PC-3 (cell line): ENCODE data around the gene ZFP36L1. TPM values are rescaled to one million over a fixed set of nuclear protein-coding genes. Genes with fewer than 3 reads are reported as not detected.

Experiments used
- ATAC-seq: fragments of 200-7000 bp; cut with Tn5 transposase; 2 replicates; pipeline ENCODE4 v1.9.1; 2020; ENCODE audit warnings: mild to moderate bottlenecking, moderate library complexity
- BruUV-seq: library from RNA; stranded (reverse); fragments of 400-500 nt; replicated peaks from 2 replicates; lab custom pipeline; 2021; lab: Mats Ljungman, UMichigan
- CTCF ChIA-PET: fragments of 300-600 bp; sonication (Branson Sonifier 250); formaldehyde crosslinking; loops from one replicate; lab custom pipeline; 2022; ENCODE audit warnings: antibody characterized with exemption; lab: Charles Lee
- POLR2A ChIA-PET: fragments of 300-600 bp; sonication (Branson Sonifier 250); formaldehyde crosslinking; loops from one replicate; lab custom pipeline; 2022; ENCODE audit warnings: antibody characterized with exemption; ENCODE audit not compliant: unreplicated experiment; lab: Charles Lee
- DNase-seq: peaks from one replicate; pipeline ENCODE4 v3.0.0-alpha.2; 2015
- H2AFZ ChIP-seq: fragments of 300-600 bp; sonication (generic); 2 replicates; pipeline ENCODE4 v1.6.0; 2016; ENCODE audit warnings: antibody characterized with exemption, low read length
- H3F3A ChIP-seq: fragments of 300-600 bp; sonication (generic); one replicate; pipeline ENCODE4 v1.6.0; 2017; ENCODE audit warnings: antibody characterized with exemption, low read length, control low read depth, mild to moderate bottlenecking; ENCODE audit not compliant: unreplicated experiment
- H3K27ac ChIP-seq: fragments of 300-600 bp; sonication (generic); 2 replicates; pipeline ENCODE4 v1.5.1; 2016; ENCODE audit warnings: mild to moderate bottlenecking, low read length
- H3K27me3 ChIP-seq: fragments of 300-600 bp; sonication (generic); 2 replicates; pipeline ENCODE4 v1.6.1; 2016; ENCODE audit warnings: low read length, mixed read lengths
- H3K36me3 ChIP-seq: fragments of 300-600 bp; sonication (generic); 2 replicates; pipeline ENCODE4 v1.6.1; 2016; ENCODE audit warnings: low read depth, mixed run types, low read length, mixed read lengths
- H3K4me1 ChIP-seq: fragments of 300-600 bp; sonication (generic); 2 replicates; pipeline ENCODE4 v1.5.1; 2016; ENCODE audit warnings: low read length; ENCODE audit not compliant: insufficient read depth
- H3K4me2 ChIP-seq: fragments of 300-600 bp; sonication (generic); 2 replicates; pipeline ENCODE4 v1.6.0; 2016; ENCODE audit warnings: low read length
- H3K4me3 ChIP-seq: fragments of 300-600 bp; sonication (generic); 2 replicates; pipeline ENCODE4 v1.5.1; 2016; ENCODE audit warnings: mild to moderate bottlenecking, low read length, mixed read lengths
- H3K79me2 ChIP-seq: fragments of 300-600 bp; sonication (generic); 2 replicates; pipeline ENCODE4 v1.6.1; 2017; ENCODE audit warnings: low read length, mixed read lengths
- H3K9ac ChIP-seq: fragments of 300-600 bp; sonication (generic); 2 replicates; pipeline ENCODE4 v1.6.0; 2016; ENCODE audit warnings: mild to moderate bottlenecking, low read length
- H3K9me2 ChIP-seq: fragments of 300-600 bp; sonication (generic); replicated peaks from 2 replicates; pipeline ENCODE4 v1.6.1; 2016; ENCODE audit warnings: mixed run types, low read length, mixed read lengths
- H3K9me3 ChIP-seq: fragments of 300-600 bp; sonication (generic); 2 replicates; pipeline ENCODE4 v1.6.1; 2016; ENCODE audit warnings: low read length, mixed read lengths
- H4K20me1 ChIP-seq: fragments of 300-600 bp; sonication (generic); 2 replicates; pipeline ENCODE4 v1.6.1; 2016; ENCODE audit warnings: low read length, mixed read lengths
- CTCF ChIP-seq: fragments of 300-600 bp; sonication (generic); conservative IDR thresholded peaks from 2 replicates; pipeline ENCODE4 v1.5.1; 2017; ENCODE audit warnings: antibody characterized with exemption, low read depth, mild to moderate bottlenecking, low read length
- EZH2 ChIP-seq: fragments of 300-600 bp; sonication (generic); IDR thresholded peaks from one replicate; pipeline ENCODE4 v1.6.1; 2017; ENCODE audit warnings: antibody characterized with exemption, mild to moderate bottlenecking, low read length; ENCODE audit not compliant: unreplicated experiment
- EZH2phosphoT487 ChIP-seq: fragments of 300-600 bp; sonication (generic); IDR thresholded peaks from 2 replicates; pipeline ENCODE4 v1.6.1; 2018; ENCODE audit warnings: mild to moderate bottlenecking, antibody characterized with exemption, low read length, borderline replicate concordance
- intact Hi-C: fragments of 100-400 bp; cut with micrococcal nuclease; formaldehyde crosslinking; loops from 2 replicates; pipeline ENCODE4 v1.9.0; 2023
- total RNA-seq: library from RNA; depleted of rRNA; stranded (reverse); fragments of >200 nt; gene quantifications from 2 replicates; pipeline ENCODE4 v1.2.3, GENCODE V29; 2014

The ZFP36L1 gene
- total RNA-seq, 1 experiment from 2014 or later, result 63.1 TPM

- H3F3A ChIP-seq, result no peaks in the 10 kb centered on the region
- H3K4me2 ChIP-seq, result no peak overlapping the region
- H4K20me1 ChIP-seq, result no peaks in the 10 kb centered on the region
- no peaks in the 10 kb centered on the region; the same call in 1 of the 2 replicates for H3K4me1 ChIP-seq
- H3K27me3 ChIP-seq, result no peaks in the 10 kb centered on the region
- DNase-seq, result no peak
- POLR2A ChIA-PET, result no interaction called here
- H3K4me3 ChIP-seq, result no peak overlapping the region
- no peaks in the 10 kb centered on the region for H3K79me2 ChIP-seq
- no peaks in the 10 kb centered on the region for H3K36me3 ChIP-seq
- no peaks in the 10 kb centered on the region for H3K9me2 ChIP-seq
- ATAC-seq, result no peak
- no peak overlapping the region for H3K27ac ChIP-seq
- TF ChIP-seq EZH2 (no peak), EZH2phosphoT487 (no peak)
- H2AFZ ChIP-seq, result no peak overlapping the region
- BruUV-seq, result no TSS peak
- H3K9me3 ChIP-seq, result no peaks in the 10 kb centered on the region
- intact Hi-C loops, result no loop called here
- no peak overlapping the region for H3K9ac ChIP-seq
- CTCF ChIA-PET, result interaction anchor here (0.7 to 1.5 kb wide), 2 partner anchors 44 to 284 kb away, joined by 3 to 4 read pairs; no protein-coding TSS in a partner anchor
These were observed 30.8 kb upstream of the ZFP36L1 start for GRCh38 chr14:68823434-68824206.

DNA sequence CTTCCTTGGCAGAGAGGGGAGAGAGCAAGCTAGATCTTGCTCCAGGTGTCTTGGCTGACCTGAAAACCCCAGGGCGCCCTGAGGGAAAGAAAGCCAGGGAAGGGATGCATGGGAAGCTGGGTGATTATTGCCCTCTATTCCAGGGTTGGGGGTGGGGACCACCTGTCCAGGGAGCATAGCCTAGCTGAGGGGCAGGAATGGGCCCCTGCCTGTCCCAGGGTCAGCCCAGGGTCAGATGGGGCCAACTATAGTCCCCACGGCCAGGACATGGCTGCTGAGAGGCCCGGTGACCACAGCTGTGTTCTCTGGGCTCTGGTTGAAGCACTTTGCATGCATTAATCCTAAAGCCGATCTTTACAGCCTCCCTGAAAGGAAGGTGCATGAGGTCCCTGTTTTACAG lies 30.1 kb upstream of the ZFP36L1 start:
- Histone ChIP-seq H4K20me1 (no peaks in the 10 kb centered on the region), H3K9me3 (no peaks in the 10 kb centered on the region), H3K27ac (no peak overlapping the region), H3K4me1 (no peaks in the 10 kb centered on the region; the same call in 1 of the 2 replicates), H3K9ac (no peak overlapping the region), H3K27me3 (no peaks in the 10 kb centered on the region), H3K79me2 (no peaks in the 10 kb centered on the region), H3K9me2 (no peaks in the 10 kb centered on the region), H2AFZ (no peak overlapping the region), H3F3A (no peaks in the 10 kb centered on the region), H3K4me3 (no peak overlapping the region), H3K36me3 (no peaks in the 10 kb centered on the region), H3K4me2 (no peak overlapping the region)
- no TSS peak for BruUV-seq
- intact Hi-C loops, result no loop called here
- no peak for ATAC-seq
- ChIA-PET POLR2A (no interaction called here), CTCF (no interaction called here)
- no peak for DNase-seq
- no peak for TF ChIP-seq EZH2phosphoT487
- no peak for TF ChIP-seq CTCF
- no peak for TF ChIP-seq EZH2

DNA sequence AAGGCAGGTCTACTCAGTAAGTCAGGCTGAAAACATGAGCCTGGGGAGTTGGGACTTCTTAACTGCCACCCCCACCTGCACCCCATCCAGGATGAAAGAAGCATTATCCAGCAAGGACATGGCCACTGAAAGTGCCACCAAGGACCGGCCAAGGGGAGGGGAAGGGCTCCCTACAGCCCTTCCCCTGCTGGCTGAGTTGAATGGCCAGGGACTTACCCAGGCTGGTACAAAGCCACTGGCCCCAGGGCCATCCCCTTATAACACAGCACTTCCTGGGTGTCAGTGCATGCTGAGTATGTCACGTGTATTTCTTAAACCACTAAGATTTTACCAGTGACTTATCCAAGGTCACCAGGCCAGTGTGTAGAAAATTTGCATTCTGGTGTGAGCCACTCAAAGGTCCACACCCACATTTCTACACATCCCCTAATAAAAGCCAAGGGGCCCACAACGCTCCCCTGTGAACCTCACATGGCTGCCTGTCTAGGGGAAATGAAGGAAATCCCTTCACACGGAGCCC lies 29.3 kb upstream of the ZFP36L1 start:
- CTCF ChIA-PET, result no interaction called here
- ATAC-seq, result no peak
- no peak for DNase-seq
- H3K9me2 ChIP-seq, result no peaks in the 10 kb centered on the region
- H3K27me3 ChIP-seq, result no peaks in the 10 kb centered on the region
- H3K79me2 ChIP-seq, result no peaks in the 10 kb centered on the region
- no peaks in the 10 kb centered on the region for H3K9me3 ChIP-seq
- H3K4me3 ChIP-seq, result no peak overlapping the region
- BruUV-seq, result no TSS peak
- POLR2A ChIA-PET, result interaction anchor here (0.7 kb wide), 1 partner anchor 144 kb away, joined by 3 read pairs; no protein-coding TSS in a partner anchor
- no peaks in the 10 kb centered on the region; the same call in 1 of the 2 replicates for H3K4me1 ChIP-seq
- TF ChIP-seq EZH2phosphoT487 (no peak), EZH2 (no peak), CTCF (no peak)
- no peaks in the 10 kb centered on the region for H3F3A ChIP-seq
- H3K36me3 ChIP-seq, result no peaks in the 10 kb centered on the region
- H2AFZ ChIP-seq, result no peak overlapping the region
- no peak overlapping the region for H3K27ac ChIP-seq
- intact Hi-C loops, result no loop called here
- H4K20me1 ChIP-seq, result no peaks in the 10 kb centered on the region
- H3K4me2 ChIP-seq, result no peak overlapping the region
- no peak overlapping the region for H3K9ac ChIP-seq
